Ishikawa (cell line): ENCODE data around the gene ANO4.

Experiments used
- CEBPB ChIP-seq: IDR thresholded peaks from 2 replicates; pipeline ENCODE4 v1.6.1; 2012
- CREB1 ChIP-seq: IDR thresholded peaks from 2 replicates; pipeline ENCODE4 v1.6.1; 2012; ENCODE audit warnings: low read depth
- EGR1 ChIP-seq: IDR thresholded peaks from 2 replicates; pipeline ENCODE4 v1.6.1; 2012
- EP300 ChIP-seq: IDR thresholded peaks from 2 replicates; pipeline ENCODE4 v1.6.1; 2012; ENCODE audit warnings: borderline replicate concordance
- FOXM1 ChIP-seq: IDR thresholded peaks from 2 replicates; pipeline ENCODE4 v1.6.1; 2012; ENCODE audit warnings: low read depth, borderline replicate concordance
- NFIC ChIP-seq: IDR thresholded peaks from 2 replicates; pipeline ENCODE4 v1.6.1; 2012
- RAD21 ChIP-seq: IDR thresholded peaks from 2 replicates; pipeline ENCODE4 v1.6.1; 2012; ENCODE audit warnings: low read depth
- TAF1 ChIP-seq: IDR thresholded peaks from 2 replicates; pipeline ENCODE4 v1.6.1; 2012; ENCODE audit warnings: low read depth, mild to moderate bottlenecking
- TCF12 ChIP-seq: IDR thresholded peaks from 2 replicates; pipeline ENCODE4 v1.6.1; 2012; ENCODE audit warnings: low read depth
- TEAD4 ChIP-seq: IDR thresholded peaks from 2 replicates; pipeline ENCODE4 v1.6.1; 2012
- TF ChIP-seq, protein P1 (sequence below): IDR thresholded peaks from 2 replicates; pipeline ENCODE4 v1.6.1; 2012
- TF ChIP-seq, protein P2 (sequence below): IDR thresholded peaks from 2 replicates; pipeline ENCODE4 v1.6.1; 2012
- TF ChIP-seq, protein P3 (sequence below): IDR thresholded peaks from 2 replicates; pipeline ENCODE4 v1.6.1; 2012; ENCODE audit warnings: low read depth, mild to moderate bottlenecking

DNA sequence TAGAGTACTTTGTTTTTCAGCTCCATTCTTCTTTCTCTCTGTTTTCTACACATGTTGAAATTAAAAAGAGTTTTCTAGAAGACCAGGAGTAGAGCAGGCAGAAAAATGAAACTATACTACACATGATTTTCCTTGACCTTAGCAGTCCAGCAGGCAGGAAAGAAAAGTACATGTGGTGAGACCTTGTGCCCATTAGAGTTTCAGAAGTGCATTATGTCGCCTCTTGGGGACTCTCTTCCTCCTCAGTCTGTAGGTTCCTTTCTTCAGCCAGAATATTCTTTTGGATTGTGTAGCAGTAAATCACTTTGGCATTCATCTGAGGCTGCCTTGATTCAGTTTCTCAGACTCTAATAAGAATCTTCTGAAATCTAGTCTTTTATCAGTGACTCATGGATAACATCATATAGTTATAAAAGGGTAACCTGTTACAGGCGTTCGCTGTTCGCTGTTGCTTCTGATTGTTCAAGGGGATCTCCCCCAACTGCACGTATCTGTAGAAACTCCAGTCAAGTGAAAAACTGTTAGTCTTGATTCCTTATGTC is 161.8 kb downstream of the ANO4 start:
- TF ChIP-seq, protein P1, sequence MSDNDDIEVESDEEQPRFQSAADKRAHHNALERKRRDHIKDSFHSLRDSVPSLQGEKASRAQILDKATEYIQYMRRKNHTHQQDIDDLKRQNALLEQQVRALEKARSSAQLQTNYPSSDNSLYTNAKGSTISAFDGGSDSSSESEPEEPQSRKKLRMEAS: no peak
- TF ChIP-seq TCF12 (no peak), EP300 (no peak), RAD21 (no peak), TAF1 (no peak), CREB1 (no peak), TEAD4 (no peak), NFIC (no peak), CEBPB (no peak), FOXM1 (no peak), EGR1 (no peak)
- TF ChIP-seq, protein P2, sequence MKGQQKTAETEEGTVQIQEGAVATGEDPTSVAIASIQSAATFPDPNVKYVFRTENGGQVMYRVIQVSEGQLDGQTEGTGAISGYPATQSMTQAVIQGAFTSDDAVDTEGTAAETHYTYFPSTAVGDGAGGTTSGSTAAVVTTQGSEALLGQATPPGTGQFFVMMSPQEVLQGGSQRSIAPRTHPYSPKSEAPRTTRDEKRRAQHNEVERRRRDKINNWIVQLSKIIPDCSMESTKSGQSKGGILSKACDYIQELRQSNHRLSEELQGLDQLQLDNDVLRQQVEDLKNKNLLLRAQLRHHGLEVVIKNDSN: no peak
- TF ChIP-seq, protein P3, sequence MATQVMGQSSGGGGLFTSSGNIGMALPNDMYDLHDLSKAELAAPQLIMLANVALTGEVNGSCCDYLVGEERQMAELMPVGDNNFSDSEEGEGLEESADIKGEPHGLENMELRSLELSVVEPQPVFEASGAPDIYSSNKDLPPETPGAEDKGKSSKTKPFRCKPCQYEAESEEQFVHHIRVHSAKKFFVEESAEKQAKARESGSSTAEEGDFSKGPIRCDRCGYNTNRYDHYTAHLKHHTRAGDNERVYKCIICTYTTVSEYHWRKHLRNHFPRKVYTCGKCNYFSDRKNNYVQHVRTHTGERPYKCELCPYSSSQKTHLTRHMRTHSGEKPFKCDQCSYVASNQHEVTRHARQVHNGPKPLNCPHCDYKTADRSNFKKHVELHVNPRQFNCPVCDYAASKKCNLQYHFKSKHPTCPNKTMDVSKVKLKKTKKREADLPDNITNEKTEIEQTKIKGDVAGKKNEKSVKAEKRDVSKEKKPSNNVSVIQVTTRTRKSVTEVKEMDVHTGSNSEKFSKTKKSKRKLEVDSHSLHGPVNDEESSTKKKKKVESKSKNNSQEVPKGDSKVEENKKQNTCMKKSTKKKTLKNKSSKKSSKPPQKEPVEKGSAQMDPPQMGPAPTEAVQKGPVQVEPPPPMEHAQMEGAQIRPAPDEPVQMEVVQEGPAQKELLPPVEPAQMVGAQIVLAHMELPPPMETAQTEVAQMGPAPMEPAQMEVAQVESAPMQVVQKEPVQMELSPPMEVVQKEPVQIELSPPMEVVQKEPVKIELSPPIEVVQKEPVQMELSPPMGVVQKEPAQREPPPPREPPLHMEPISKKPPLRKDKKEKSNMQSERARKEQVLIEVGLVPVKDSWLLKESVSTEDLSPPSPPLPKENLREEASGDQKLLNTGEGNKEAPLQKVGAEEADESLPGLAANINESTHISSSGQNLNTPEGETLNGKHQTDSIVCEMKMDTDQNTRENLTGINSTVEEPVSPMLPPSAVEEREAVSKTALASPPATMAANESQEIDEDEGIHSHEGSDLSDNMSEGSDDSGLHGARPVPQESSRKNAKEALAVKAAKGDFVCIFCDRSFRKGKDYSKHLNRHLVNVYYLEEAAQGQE: no peak
